HFFc6 (cell line): ENCODE measurements around the gene CEP250. TPM values are rescaled to one million over a fixed set of nuclear protein-coding genes. Genes with fewer than 3 reads are reported as not detected.
A peak's percentile ranks its signal among the peaks of the same experiment; 100 is the strongest.
"Not testable (repeated sequence)": the region's sequence is repeated elsewhere in the genome, so short reads cannot be mapped to it uniquely, and the experiment has no call there.

Experiments used
- DNase-seq: peaks from one replicate; pipeline ENCODE4 v3.0.0-alpha.2; 2018
- H3K27ac Mint-ChIP-seq: 2 replicates; pipeline ENCODE4 v1.8.0; 2020; ENCODE audit warnings: mild to moderate bottlenecking, mixed read lengths
- H3K27me3 Mint-ChIP-seq: 2 replicates; pipeline ENCODE4 v1.8.0; 2021; ENCODE audit warnings: mild to moderate bottlenecking, moderate library complexity, mixed read lengths; ENCODE audit not compliant: insufficient read depth
- H3K36me3 Mint-ChIP-seq: 2 replicates; pipeline ENCODE4 v1.8.0; 2021; ENCODE audit warnings: low read depth, mixed read lengths
- H3K4me1 Mint-ChIP-seq: 2 replicates; pipeline ENCODE4 v1.8.0; 2020; ENCODE audit warnings: low read depth, mixed read lengths
- H3K4me3 Mint-ChIP-seq: 2 replicates; pipeline ENCODE4 v1.8.0; 2020; ENCODE audit warnings: mild to moderate bottlenecking, moderate library complexity, mixed read lengths
- H3K9me3 Mint-ChIP-seq: 2 replicates; pipeline ENCODE4 v1.8.0; 2020; ENCODE audit warnings: mild to moderate bottlenecking, mixed read lengths
- total RNA-seq, 6 experiments: library from RNA; stranded (reverse); fragmentation: NEBNext Ultra II Directional; extraction: Animal tissue kit (Norgen Biotek cat#: 25700); gene quantifications; 2 replicates in 1 of 6; 3 replicates in 5 of 6; pipeline ENCODE4 v1.2.3, GENCODE V29; 2021
- TF ChIP-seq, protein P1 (sequence below): fragments of 200-600 bp; sonication (generic); IDR thresholded peaks from 2 replicates; pipeline ENCODE4 v1.5.0; 2021; ENCODE audit warnings: antibody characterized with exemption, mild to moderate bottlenecking

The CEP250 gene
- total RNA-seq, 6 experiments from 2014 or later, result 18.3 to 26.3 (median 22.9) TPM

GRCh38 chr20:35539756-35540212, 84.4 kb downstream of the CEP250 start:
- Mint-ChIP-seq H3K9me3 (no peaks in the 10 kb centered on the region), H3K4me3 (no peak overlapping the region), H3K27me3 (no peaks in the 10 kb centered on the region; the same call in 1 of the 2 replicates), H3K36me3 (peaks cover 11% of the 10 kb centered on the region), H3K27ac (no peak overlapping the region), H3K4me1 (peaks cover 25% of the 10 kb centered on the region)
- DNase-seq, result no peak
- TF ChIP-seq, protein P1, sequence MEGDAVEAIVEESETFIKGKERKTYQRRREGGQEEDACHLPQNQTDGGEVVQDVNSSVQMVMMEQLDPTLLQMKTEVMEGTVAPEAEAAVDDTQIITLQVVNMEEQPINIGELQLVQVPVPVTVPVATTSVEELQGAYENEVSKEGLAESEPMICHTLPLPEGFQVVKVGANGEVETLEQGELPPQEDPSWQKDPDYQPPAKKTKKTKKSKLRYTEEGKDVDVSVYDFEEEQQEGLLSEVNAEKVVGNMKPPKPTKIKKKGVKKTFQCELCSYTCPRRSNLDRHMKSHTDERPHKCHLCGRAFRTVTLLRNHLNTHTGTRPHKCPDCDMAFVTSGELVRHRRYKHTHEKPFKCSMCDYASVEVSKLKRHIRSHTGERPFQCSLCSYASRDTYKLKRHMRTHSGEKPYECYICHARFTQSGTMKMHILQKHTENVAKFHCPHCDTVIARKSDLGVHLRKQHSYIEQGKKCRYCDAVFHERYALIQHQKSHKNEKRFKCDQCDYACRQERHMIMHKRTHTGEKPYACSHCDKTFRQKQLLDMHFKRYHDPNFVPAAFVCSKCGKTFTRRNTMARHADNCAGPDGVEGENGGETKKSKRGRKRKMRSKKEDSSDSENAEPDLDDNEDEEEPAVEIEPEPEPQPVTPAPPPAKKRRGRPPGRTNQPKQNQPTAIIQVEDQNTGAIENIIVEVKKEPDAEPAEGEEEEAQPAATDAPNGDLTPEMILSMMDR, result no peak

- peak overlapping the region; percentile 75; the same call in 1 of the 2 replicates for H3K27ac Mint-ChIP-seq
- TF ChIP-seq, protein P1, result no peak
- peaks cover 25% of the 10 kb centered on the region for H3K4me1 Mint-ChIP-seq
- DNase-seq, result no peak
- H3K36me3 Mint-ChIP-seq, result peaks cover 11% of the 10 kb centered on the region
- no peaks in the 10 kb centered on the region for H3K27me3 Mint-ChIP-seq
- no peaks in the 10 kb centered on the region for H3K9me3 Mint-ChIP-seq
- peak overlapping the region; percentile 89 for H3K4me3 Mint-ChIP-seq
These were observed 85.9 kb downstream of the CEP250 start for GRCh38 chr20:35541118-35541782.

DNA sequence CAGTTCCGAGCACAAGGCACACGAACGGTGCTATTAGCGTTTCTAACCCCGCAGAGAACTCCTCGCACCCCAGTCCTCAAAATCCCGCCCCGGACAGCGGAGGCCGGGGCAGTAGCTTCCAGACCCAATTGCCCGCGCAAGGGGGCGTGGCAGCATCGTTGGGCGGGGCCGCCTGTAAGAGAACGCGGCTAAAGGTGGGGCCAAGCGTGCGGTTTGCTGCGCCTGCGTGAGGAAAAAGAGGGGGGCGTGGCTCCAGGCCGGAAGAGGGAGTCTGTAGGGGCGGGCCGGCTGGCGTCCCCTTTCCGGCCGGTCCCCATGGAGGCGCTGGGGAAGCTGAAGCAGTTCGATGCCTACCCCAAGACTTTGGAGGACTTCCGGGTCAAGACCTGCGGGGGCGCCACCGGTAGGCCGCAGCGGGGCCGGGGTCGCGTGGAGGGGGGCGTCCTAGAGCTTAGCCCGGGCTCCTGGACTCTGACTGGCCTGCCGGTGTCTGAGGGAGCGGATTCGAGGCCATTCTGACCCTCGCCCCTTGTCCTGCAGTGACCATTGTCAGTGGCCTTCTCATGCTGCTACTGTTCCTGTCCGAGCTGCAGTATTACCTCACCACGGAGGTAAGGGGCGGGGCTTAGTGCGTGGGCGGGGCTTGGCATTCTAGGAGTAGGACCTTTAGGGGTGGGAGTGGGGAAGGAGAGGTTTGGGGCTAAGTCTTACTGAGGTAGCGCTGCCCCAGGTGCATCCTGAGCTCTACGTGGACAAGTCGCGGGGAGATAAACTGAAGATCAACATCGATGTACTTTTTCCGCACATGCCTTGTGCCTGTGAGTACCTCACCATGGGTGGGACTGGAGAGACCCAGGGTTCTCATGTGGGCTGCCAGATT, 86.6 kb downstream of the CEP250 start, which contains the start of gene ERGIC3:
Gene ERGIC3 (plus strand): TSS at position 296 of the 880 bp plus-strand sequence. CDS start 20 bp downstream, at position 316.
- Mint-ChIP-seq H3K27ac (peak within 1 kb of the TSS; percentile 75), H3K4me1 (peaks cover 25% of the 10 kb centered on the region), H3K36me3 (peaks cover 11% of the 10 kb centered on the region), H3K9me3 (no peaks in the 10 kb centered on the region), H3K4me3 (peak within 1 kb of the TSS; percentile 89), H3K27me3 (no peaks in the 10 kb centered on the region)
- DNase-seq, result peak; percentile 92
- TF ChIP-seq, protein P1, result peak; percentile 51; the same call in 1 of the 2 replicates

DNA sequence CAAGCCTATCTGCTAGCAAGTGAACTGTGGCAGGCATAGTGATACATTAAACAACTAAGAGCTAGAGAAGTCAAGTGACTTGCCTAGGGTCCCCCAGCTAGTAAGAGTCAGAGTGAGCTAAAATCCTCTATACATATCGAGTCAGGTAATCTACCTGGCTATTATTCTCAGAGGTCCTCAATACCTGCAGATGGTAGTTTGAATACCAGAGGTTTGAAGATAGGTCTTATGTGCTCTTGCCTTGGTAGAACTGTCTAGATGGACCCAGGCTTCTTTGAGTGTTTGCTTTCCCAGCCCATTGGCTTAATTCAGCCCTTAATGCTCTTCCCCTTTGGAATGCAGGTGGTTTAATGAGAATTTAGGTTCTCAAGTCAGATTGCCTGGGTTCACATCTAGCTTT, 87.6 kb downstream of the CEP250 start:
- Mint-ChIP-seq H3K27ac (peak overlapping the region; percentile 75; the same call in 1 of the 2 replicates), H3K36me3 (peaks cover 11% of the 10 kb centered on the region), H3K27me3 (no peaks in the 10 kb centered on the region), H3K4me1 (peaks cover 25% of the 10 kb centered on the region), H3K4me3 (peak overlapping the region; percentile 89), H3K9me3 (no peaks in the 10 kb centered on the region)
- no peak for DNase-seq
- TF ChIP-seq, protein P1, result no peak

DNA sequence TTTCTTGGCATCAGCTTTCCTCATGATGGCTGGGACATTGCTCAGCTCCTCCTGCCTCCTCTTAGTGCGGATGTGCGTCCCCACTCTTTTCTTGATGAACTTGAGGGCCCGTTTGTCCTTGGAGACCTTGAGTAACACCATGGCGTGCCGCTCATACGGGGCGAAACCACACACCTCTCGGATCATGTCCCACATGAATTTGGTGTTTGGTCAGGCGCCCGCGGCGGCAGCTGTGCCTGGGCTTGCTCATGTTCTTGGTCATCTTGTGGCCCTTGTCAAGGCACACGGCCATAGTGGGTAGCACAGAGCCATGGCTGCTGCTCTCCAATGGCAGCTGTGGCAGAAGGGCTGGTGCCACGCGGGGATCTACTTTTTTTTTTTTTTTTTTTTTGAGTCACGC, 89.0 kb downstream of the CEP250 start:
- H3K9me3 Mint-ChIP-seq, result no peaks in the 10 kb centered on the region
- DNase-seq, result no peak
- peaks cover 25% of the 10 kb centered on the region for H3K4me1 Mint-ChIP-seq
- H3K36me3 Mint-ChIP-seq, result peaks cover 15% of the 10 kb centered on the region
- H3K27me3 Mint-ChIP-seq, result no peaks in the 10 kb centered on the region
- no peak overlapping the region for H3K4me3 Mint-ChIP-seq
- H3K27ac Mint-ChIP-seq, result no peak overlapping the region
- TF ChIP-seq, protein P1, result no peak

- Mint-ChIP-seq H3K4me1 (peaks cover 25% of the 10 kb centered on the region), H3K36me3 (peaks cover 18% of the 10 kb centered on the region)
- not testable (repeated sequence) for H3K27ac Mint-ChIP-seq, H3K27me3 Mint-ChIP-seq, H3K9me3 Mint-ChIP-seq, H3K4me3 Mint-ChIP-seq
- DNase-seq, result peak; percentile 32
These were observed 89.5 kb downstream of the CEP250 start for GRCh38 chr20:35544941-35545340.
